GM19035 (cell line): ENCODE results near the gene COX20.

ENCODE experiments used
- ATAC-seq: cut with Tn5 transposase; IDR thresholded peaks from one replicate; pipeline ENCODE4 v1.9.1; 2021; ENCODE audit not compliant: unreplicated experiment

The COX20 gene

DNA sequence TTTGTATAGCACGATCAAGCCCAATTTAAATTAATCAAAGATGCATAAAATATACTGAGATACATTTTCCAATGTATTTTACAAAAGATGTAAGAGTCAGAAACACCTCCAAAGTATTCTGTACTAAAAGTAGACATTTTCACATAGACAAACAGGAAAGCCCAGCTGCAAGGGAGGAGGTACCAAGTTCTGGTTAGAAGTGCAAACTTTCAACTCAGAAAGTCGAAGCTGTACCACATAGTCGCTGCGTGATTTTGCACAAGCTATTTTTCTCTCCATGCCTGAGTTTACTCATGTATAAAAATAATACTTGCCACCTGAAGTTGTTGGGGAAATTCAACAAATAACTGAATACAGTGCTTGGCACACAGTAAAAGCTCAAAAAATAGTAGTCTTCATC is 34.5 kb downstream of the COX20 start:
- no peak for ATAC-seq

GRCh38 chr1:244874974-244875579 is 39.6 kb downstream of the COX20 start:
- ATAC-seq: no peak

- no peak for ATAC-seq
These were observed 40.9 kb downstream of the COX20 start for GRCh38 chr1:244876228-244876910.

GRCh38 chr1:244878681-244879080 is 43.2 kb downstream of the COX20 start:
- no peak for ATAC-seq

- ATAC-seq: no peak
These were observed 46.3 kb downstream of the COX20 start for GRCh38 chr1:244881552-244882280.

DNA sequence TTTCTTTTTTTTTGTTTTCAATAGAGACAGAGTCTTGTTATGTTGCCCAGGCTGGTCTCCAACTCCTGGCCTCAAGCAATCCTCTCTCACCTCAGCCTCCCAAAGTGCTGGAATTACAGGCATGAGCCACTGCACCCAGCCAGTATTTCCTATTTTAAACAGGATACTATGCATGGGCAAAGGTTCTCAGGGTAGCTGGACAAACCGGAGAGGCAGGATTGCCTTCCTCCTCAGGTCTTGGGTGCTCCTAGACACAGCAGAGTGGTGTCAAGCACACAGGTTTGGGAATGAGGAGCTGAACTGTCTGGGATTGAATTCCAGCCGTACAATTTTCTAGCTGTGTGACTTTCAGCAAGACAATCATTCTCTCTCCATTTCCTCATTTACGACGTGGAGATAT is 51.8 kb downstream of the COX20 start:
- no peak for ATAC-seq

DNA sequence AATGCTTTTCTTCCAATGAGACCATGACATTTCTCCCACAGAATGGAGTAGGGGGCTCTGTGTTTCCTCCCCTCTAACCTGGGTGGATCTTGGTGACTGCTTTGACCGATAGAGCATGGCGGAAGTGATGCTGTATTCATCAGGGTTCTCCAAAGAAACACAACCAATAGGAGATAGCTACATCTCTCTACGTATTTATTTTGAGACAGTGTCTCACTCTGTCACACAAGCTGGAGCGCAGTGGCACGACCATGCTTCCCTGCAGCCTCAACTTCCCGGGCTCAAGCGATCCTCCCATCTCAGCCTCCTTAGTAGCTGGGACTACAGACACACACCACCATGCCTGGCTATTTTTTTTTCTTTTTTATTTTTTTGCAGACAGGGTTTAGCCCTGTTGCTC is 58.4 kb downstream of the COX20 start:
- no peak for ATAC-seq
